A549 (cell line): ENCODE data around the gene SIK2. TPM values are rescaled to one million over a fixed set of nuclear protein-coding genes. Genes with fewer than 3 reads are reported as not detected.

Experiments
- ATAC-seq, 2 experiments: fragments of 200-7000 bp in 1 of 2; fragments of >200 bp in 1 of 2; cut with Nextera tagmentation in 1 of 2; cut with Tn5 transposase in 1 of 2; 3 replicates each; pipeline versions ENCODE4 v1.8.0 to v1.9.1; 2018 to 2020; ENCODE audit warnings: mild to moderate bottlenecking in 1 of 2, moderate library complexity in 1 of 2
- CTCF ChIA-PET: fragments of 300-600 bp; sonication (Branson Sonifier 250); formaldehyde crosslinking; extraction: SDS; loops from one replicate; lab custom pipeline; 2021; ENCODE audit warnings: antibody characterized with exemption, inconsistent platforms; lab: Yijun Ruan, JAX
- POLR2A ChIA-PET: fragments of 350-600 bp; formaldehyde crosslinking; extraction: SDS; loops from one replicate; lab custom pipeline; 2021; ENCODE audit warnings: antibody characterized with exemption, inconsistent platforms; lab: Yijun Ruan, JAX
- DNase-seq, 2 experiments: peaks; one replicate each; pipeline versions ENCODE4 v3.0.0 to v3.0.0-alpha.2; 2011 to 2016; ENCODE audit warnings: low read depth in 1 of 2, low spot score in 1 of 2
- FAIRE-seq: peaks from 2 replicates; lab custom pipeline; 2011; peaks lifted over from hg19 to GRCh38; lab: Jason Lieb, UNC
- H3K27ac ChIP-seq, 2 experiments: fragments of >200 bp; sonication (Bioruptor Twin); formaldehyde crosslinking; 3 replicates each; pipeline ENCODE4 v1.5.1; 2016 to 2017
- H3K4me1 ChIP-seq: fragments of >200 bp; sonication (Bioruptor Twin); formaldehyde crosslinking; 3 replicates; pipeline ENCODE4 v1.6.1; 2016
- H3K4me2 ChIP-seq: fragments of >200 bp; sonication (Bioruptor Twin); formaldehyde crosslinking; 3 replicates; pipeline ENCODE4 v1.6.1; 2016
- H3K4me3 ChIP-seq: fragments of >200 bp; sonication (Bioruptor Twin); formaldehyde crosslinking; 3 replicates; pipeline ENCODE4 v1.5.1; 2016
- H3K9me3 ChIP-seq: fragments of >200 bp; sonication (Bioruptor Twin); formaldehyde crosslinking; 3 replicates; pipeline ENCODE4 v1.6.1; 2016
- CBX8 ChIP-seq: fragments of 200-600 bp; sonication (generic); IDR thresholded peaks from 2 replicates; pipeline ENCODE4 v1.6.1; 2016
- CTCF ChIP-seq: fragments of >200 bp; sonication (Bioruptor Twin); formaldehyde crosslinking; IDR thresholded peaks from 3 replicates; pipeline ENCODE4 v1.5.1; 2016
- EHMT2 ChIP-seq: fragments of 200-600 bp; sonication (generic); IDR thresholded peaks from 2 replicates; pipeline ENCODE4 v1.6.1; 2016; ENCODE audit warnings: antibody characterized with exemption, low read depth, mild to moderate bottlenecking, moderate library complexity
- ELK1 ChIP-seq: fragments of 150-350 bp; IDR thresholded peaks from 2 replicates; pipeline ENCODE4 v1.6.1; 2014; ENCODE audit warnings: low read depth, mild to moderate bottlenecking, low read length
- EP300 ChIP-seq, 2 experiments: fragments of >200 bp; sonication (Bioruptor Twin); formaldehyde crosslinking; IDR thresholded peaks; 2 replicates in 1 of 2; 3 replicates in 1 of 2; pipeline ENCODE4 v1.6.1; 2016 to 2017
- ESRRA ChIP-seq: fragments of 150-350 bp; IDR thresholded peaks from 2 replicates; pipeline ENCODE4 v1.6.1; 2014; ENCODE audit warnings: mild to moderate bottlenecking, low read length, borderline replicate concordance
- FOSB ChIP-seq: fragments of 250-450 bp; sonication (Bioruptor Pico); IDR thresholded peaks from 2 replicates; pipeline ENCODE4 v1.5.0; 2020; ENCODE audit warnings: mild to moderate bottlenecking, moderate library complexity
- FOSL2 ChIP-seq, 2 experiments: fragments of 450-650 bp in 1 of 2; fragments of >200 bp in 1 of 2; sonication (Bioruptor Twin) in 1 of 2; formaldehyde crosslinking; IDR thresholded peaks; 2 replicates each; pipeline versions ENCODE4 v1.5.0 to v1.6.1; 2016 to 2020; ENCODE audit warnings: mild to moderate bottlenecking in 1 of 2, moderate library complexity in 1 of 2
- GATA3 ChIP-seq: IDR thresholded peaks from 2 replicates; pipeline ENCODE4 v1.6.1; 2012; ENCODE audit warnings: borderline replicate concordance
- KDM5A ChIP-seq: fragments of 200-600 bp; sonication (generic); IDR thresholded peaks from 2 replicates; pipeline ENCODE4 v1.6.1; 2016; ENCODE audit warnings: antibody characterized with exemption, mild to moderate bottlenecking
- NFE2L2 ChIP-seq: fragments of 150-350 bp; conservative IDR thresholded peaks from 2 replicates; pipeline ENCODE4 v1.6.1; 2014; ENCODE audit warnings: low read length
- PBX3 ChIP-seq: IDR thresholded peaks from 2 replicates; pipeline ENCODE4 v1.6.1; 2012
- POLR2AphosphoS2 ChIP-seq: conservative IDR thresholded peaks from 2 replicates; pipeline ENCODE4 v1.6.1; 2012; ENCODE audit warnings: low read length, improper control_type of control experiment, inconsistent platforms
- RAD21 ChIP-seq, 2 experiments: fragments of >200 bp in 1 of 2; sonication (Bioruptor Twin) in 1 of 2; formaldehyde crosslinking in 1 of 2; IDR thresholded peaks in 1 of 2; conservative IDR thresholded peaks in 1 of 2; 2 replicates in 1 of 2; 3 replicates in 1 of 2; pipeline ENCODE4 v1.6.1; 2012 to 2018; ENCODE audit warnings: inconsistent platforms in 1 of 2
- RNF2 ChIP-seq: fragments of 200-600 bp; sonication (generic); IDR thresholded peaks from 2 replicates; pipeline ENCODE4 v1.6.1; 2016; ENCODE audit warnings: low read depth, mild to moderate bottlenecking, antibody characterized with exemption, moderate library complexity, borderline replicate concordance
- SMC3 ChIP-seq: fragments of >200 bp; sonication (Bioruptor Twin); formaldehyde crosslinking; IDR thresholded peaks from 3 replicates; pipeline ENCODE4 v1.6.1; 2018; ENCODE audit warnings: inconsistent platforms
- SREBF2 ChIP-seq: fragments of 450-650 bp; IDR thresholded peaks from 2 replicates; pipeline ENCODE4 v1.6.1; 2014; ENCODE audit warnings: mild to moderate bottlenecking, moderate library complexity
- ZNF302 ChIP-seq: fragments of 250-450 bp; sonication (Bioruptor Pico); IDR thresholded peaks from 2 replicates; pipeline ENCODE4 v1.9.0; 2021; ENCODE audit warnings: inconsistent platforms, mild to moderate bottlenecking, moderate library complexity
- ZSCAN20 ChIP-seq: fragments of 250-450 bp; sonication (Bioruptor Pico); IDR thresholded peaks from 2 replicates; pipeline ENCODE4 v1.8.0; 2022; ENCODE audit warnings: mild to moderate bottlenecking, moderate library complexity
- WGBS: methylation state at CpG from one replicate; pipeline ENCODE4 v1.1.6; 2017; ENCODE audit errors: missing lambda C conversion rate; 5-methylcytosine and 5-hydroxymethylcytosine counted together
- polyA plus RNA-seq, 4 experiments: library from polyadenylated mRNA; depleted of rRNA in 3 of 4; stranded (reverse); fragments of >200 nt; fragmentation: RNase III in 1 of 4; extraction: RNeasy Plus Mini Kit Qiagen cat#74134 plus additional on column Dnase treatment in 1 of 4; gene quantifications; 2 replicates in 3 of 4; 3 replicates in 1 of 4; pipeline ENCODE4 v1.2.3, GENCODE V29; 2011 to 2017
- TF ChIP-seq, protein P1 (sequence below): fragments of 250-450 bp; sonication (Bioruptor Pico); IDR thresholded peaks from 2 replicates; pipeline ENCODE4 v1.5.0; 2021; ENCODE audit warnings: mild to moderate bottlenecking, moderate library complexity, borderline replicate concordance

Gene SIK2
- polyA plus RNA-seq, 2 of the 4 experiments (the other 2 are of a cell fraction) = 4.5 to 9.0 TPM

GRCh38 chr11:111585371-111585770, 16.9 kb upstream of the SIK2 start:
- no peak overlapping the region for H3K4me2 ChIP-seq
- POLR2A ChIA-PET = no interaction called here

GRCh38 chr11:111586388-111586831, 15.8 kb upstream of the SIK2 start:
- no peak overlapping the region for H3K27ac ChIP-seq
- FAIRE-seq (no peak), ATAC-seq (peak; percentile 68 to 81; a peak in 5 of 6 replicates)
- ChIA-PET CTCF (interaction anchor here (0.6 to 7.3 kb wide), 11 partner anchors 11 to 259 kb away, joined by 3 to 59 read pairs (median 3); partner anchors contain the start of gene PPP2R1B), POLR2A (no interaction called here)
- WGBS = 0% methylated on average over 1 of the region's 1 CpG
- no peaks in the 10 kb centered on the region for H3K4me1 ChIP-seq
- H3K4me2 ChIP-seq = no peak overlapping the region
- H3K9me3 ChIP-seq = no peaks in the 10 kb centered on the region
- TF ChIP-seq SMC3 = peak; percentile 54; the same call in 2 of the 3 replicates
- TF ChIP-seq EP300 (IDR thresholded peaks at IDR 0.05) = no peak
- peak; percentile 62 for TF ChIP-seq CTCF
- TF ChIP-seq RAD21 (conservative IDR thresholded peaks at IDR 0.05 in 1 of 2, IDR thresholded peaks at IDR 0.05 in 1 of 2) = peak; percentile 67 to 76
- TF ChIP-seq, all 56 proteins: peak for 3
- H3K4me3 ChIP-seq = no peak overlapping the region
- peak in 1 of 2 experiments; percentile 56 for DNase-seq

More at GRCh38 chr11:111585371-111585770, 16.9 kb upstream of the SIK2 start:
- 42% methylated on average over 2 of the region's 2 CpGs for WGBS
- FAIRE-seq = no peak
- no peak for TF ChIP-seq ZSCAN20 (CRISPR knock-in tag)
- CTCF ChIA-PET = interaction anchor here (1.4 to 7.3 kb wide), 2 partner anchors 19 to 192 kb away, joined by 4 to 59 read pairs; no protein-coding TSS in a partner anchor
- Histone ChIP-seq H3K27ac (no peak overlapping the region), H3K9me3 (no peaks in the 10 kb centered on the region), H3K4me3 (no peak overlapping the region), H3K4me1 (no peaks in the 10 kb centered on the region)
- no peak for DNase-seq
- ATAC-seq = no peak

DNA sequence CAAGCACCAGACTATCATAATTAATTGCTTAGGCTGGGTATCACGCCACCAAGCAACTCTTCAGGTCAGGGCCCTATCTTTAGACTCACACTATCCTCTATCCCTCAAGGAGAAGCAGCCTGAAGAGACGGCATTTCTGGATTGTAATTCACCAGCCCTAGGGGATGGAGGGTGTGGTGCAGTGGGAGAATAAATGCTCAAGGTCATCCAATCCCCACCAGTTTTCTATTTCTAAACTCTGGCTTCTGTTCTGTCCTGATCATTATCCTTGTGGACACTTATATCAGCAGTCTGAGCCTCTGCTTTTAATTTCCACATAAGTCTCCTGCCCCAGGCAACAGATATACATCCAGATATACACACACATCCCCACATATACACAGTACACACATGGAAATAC, 13.1 kb upstream of the SIK2 start:
- POLR2A ChIA-PET = no interaction called here
- peak in 1 of 2 experiments; percentile 30; a peak in 1 of 6 replicates for ATAC-seq
- WGBS = 90% methylated on average over 2 of the region's 2 CpGs
- no peak for DNase-seq
- Histone ChIP-seq H3K4me3 (no peak overlapping the region), H3K27ac (no peak overlapping the region)
- no peak for FAIRE-seq
- TF ChIP-seq SREBF2 (no peak), FOSB (no peak), PBX3 (no peak), ZNF302 (CRISPR knock-in tag) (no peak), GATA3 (no peak), EP300 (IDR thresholded peaks at IDR 0.05) (no peak), EHMT2 (no peak), SMC3 (no peak), ESRRA (no peak), KDM5A (no peak), NFE2L2 (no peak), FOSL2 (IDR thresholded peaks at IDR 0.05) (no peak), FOSL2 (CRISPR knock-in tag; IDR thresholded peaks at IDR 0.05) (no peak), ELK1 (no peak), POLR2AphosphoS2 (no peak), CBX8 (no peak), RNF2 (no peak)
- TF ChIP-seq, protein P1, sequence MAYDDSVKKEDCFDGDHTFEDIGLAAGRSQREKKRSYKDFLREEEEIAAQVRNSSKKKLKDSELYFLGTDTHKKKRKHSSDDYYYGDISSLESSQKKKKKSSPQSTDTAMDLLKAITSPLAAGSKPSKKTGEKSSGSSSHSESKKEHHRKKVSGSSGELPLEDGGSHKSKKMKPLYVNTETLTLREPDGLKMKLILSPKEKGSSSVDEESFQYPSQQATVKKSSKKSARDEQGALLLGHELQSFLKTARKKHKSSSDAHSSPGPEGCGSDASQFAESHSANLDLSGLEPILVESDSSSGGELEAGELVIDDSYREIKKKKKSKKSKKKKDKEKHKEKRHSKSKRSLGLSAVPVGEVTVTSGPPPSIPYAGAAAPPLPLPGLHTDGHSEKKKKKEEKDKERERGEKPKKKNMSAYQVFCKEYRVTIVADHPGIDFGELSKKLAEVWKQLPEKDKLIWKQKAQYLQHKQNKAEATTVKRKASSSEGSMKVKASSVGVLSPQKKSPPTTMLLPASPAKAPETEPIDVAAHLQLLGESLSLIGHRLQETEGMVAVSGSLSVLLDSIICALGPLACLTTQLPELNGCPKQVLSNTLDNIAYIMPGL (CRISPR knock-in tag) = no peak
- TF ChIP-seq, all 56 proteins: peak for 0
- H3K9me3 ChIP-seq = no peaks in the 10 kb centered on the region
- CTCF ChIA-PET = interaction anchor here (1.2 to 7.3 kb wide), 2 partner anchors 178 to 188 kb away, joined by 4 to 59 read pairs; no protein-coding TSS in a partner anchor
- H3K4me2 ChIP-seq = no peak overlapping the region
- no peaks in the 10 kb centered on the region for H3K4me1 ChIP-seq
